IMR-90 (cell line): ENCODE data around the gene FAM234A. TPM values are rescaled to one million over a fixed set of nuclear protein-coding genes. Genes with fewer than 3 reads are reported as not detected.

Source experiments
- ATAC-seq: fragments of 200-7000 bp; cut with Tn5 transposase; 2 replicates; pipeline ENCODE4 v1.9.1; 2020; ENCODE audit warnings: low read depth, mild to moderate bottlenecking, moderate library complexity
- BruUV-seq: library from RNA; stranded (reverse); fragments of 400-500 nt; replicated peaks from 2 replicates; lab custom pipeline; 2021; lab: Mats Ljungman, UMichigan
- CTCF ChIA-PET: fragments of 300-600 bp; formaldehyde crosslinking; extraction: SDS; loops from one replicate; lab custom pipeline; 2021; ENCODE audit warnings: antibody characterized with exemption; lab: Yijun Ruan, JAX
- POLR2A ChIA-PET: fragments of 300-600 bp; sonication (Branson Sonifier 250); formaldehyde crosslinking; loops from one replicate; lab custom pipeline; 2022; ENCODE audit warnings: antibody characterized with exemption; ENCODE audit not compliant: unreplicated experiment; lab: Charles Lee
- DNase-seq: peaks from one replicate; pipeline ENCODE4 v3.0.0; 2013
- H2AFZ ChIP-seq: replicated peaks from 2 replicates; pipeline ENCODE3; 2013; ENCODE audit warnings: low read length, mild to moderate bottlenecking; ENCODE audit not compliant: poor library complexity
- H2AK5ac ChIP-seq: 2 replicates; pipeline ENCODE4 v1.6.1; 2013; ENCODE audit warnings: low read depth, low read length, inconsistent platforms
- H2AK9ac ChIP-seq: replicated peaks from 2 replicates; pipeline ENCODE3; 2013; ENCODE audit warnings: mild to moderate bottlenecking, low read depth, low read length, moderate library complexity; ENCODE audit not compliant: poor library complexity
- H2BK120ac ChIP-seq: 2 replicates; pipeline ENCODE4 v1.6.1; 2013; ENCODE audit warnings: low read depth, low read length, inconsistent platforms
- H2BK15ac ChIP-seq: 3 replicates; pipeline ENCODE4 v1.6.1; 2013; ENCODE audit warnings: low read depth, low read length, inconsistent platforms
- H2BK20ac ChIP-seq: 2 replicates; pipeline ENCODE4 v1.6.1; 2013; ENCODE audit warnings: low read depth, mild to moderate bottlenecking, inconsistent platforms, low read length, moderate library complexity
- H2BK5ac ChIP-seq: 2 replicates; pipeline ENCODE4 v1.6.1; 2013; ENCODE audit warnings: mild to moderate bottlenecking, low read depth, low read length, inconsistent platforms; ENCODE audit not compliant: poor library complexity, severe bottlenecking
- H3K14ac ChIP-seq: replicated peaks from 2 replicates; pipeline ENCODE4 v1.6.1; 2013; ENCODE audit warnings: low read depth, low read length, inconsistent platforms
- H3K18ac ChIP-seq: 2 replicates; pipeline ENCODE4 v1.6.1; 2013; ENCODE audit warnings: low read depth, low read length, control low read depth
- H3K23ac ChIP-seq: 2 replicates; pipeline ENCODE4 v1.6.1; 2013; ENCODE audit warnings: low read depth, low read length, inconsistent platforms
- H3K27ac ChIP-seq: 2 replicates; pipeline ENCODE4 v1.5.1; 2013; ENCODE audit warnings: mild to moderate bottlenecking, control low read depth, low read length; ENCODE audit not compliant: insufficient read depth
- H3K27me3 ChIP-seq: 2 replicates; pipeline ENCODE4 v1.6.1; 2013; ENCODE audit warnings: low read length; ENCODE audit not compliant: control insufficient read depth, insufficient read depth
- H3K36me3 ChIP-seq: 2 replicates; pipeline ENCODE4 v1.6.1; 2013; ENCODE audit warnings: low read length, mixed read lengths; ENCODE audit not compliant: control insufficient read depth, insufficient read depth
- H3K4ac ChIP-seq: 2 replicates; pipeline ENCODE4 v1.6.1; 2013; ENCODE audit warnings: low read depth, low read length, inconsistent platforms
- H3K4me1 ChIP-seq: 2 replicates; pipeline ENCODE4 v1.6.1; 2013; ENCODE audit warnings: low read length, mixed read lengths; ENCODE audit not compliant: control insufficient read depth, insufficient read depth
- H3K4me2 ChIP-seq: 2 replicates; pipeline ENCODE4 v1.6.1; 2013; ENCODE audit warnings: low read depth, mild to moderate bottlenecking, control low read depth, low read length, moderate library complexity
- H3K4me3 ChIP-seq: 2 replicates; pipeline ENCODE4 v1.5.1; 2013; ENCODE audit warnings: low read depth, mild to moderate bottlenecking, control low read depth, low read length, moderate library complexity; ENCODE audit not compliant: insufficient read depth
- H3K56ac ChIP-seq: 2 replicates; pipeline ENCODE4 v1.6.1; 2013; ENCODE audit warnings: low read length, inconsistent platforms; ENCODE audit not compliant: insufficient read depth; ENCODE audit errors: extremely low read depth
- H3K79me1 ChIP-seq, 2 experiments: 2 replicates each; pipeline ENCODE4 v1.6.1; 2013; ENCODE audit warnings: low read length in 2 of 2, inconsistent platforms in 1 of 2, low read depth in 1 of 2
- H3K9ac ChIP-seq: 2 replicates; pipeline ENCODE4 v1.6.1; 2013; ENCODE audit warnings: low read depth, low read length, control low read depth
- H3K9me1 ChIP-seq: 2 replicates; pipeline ENCODE4 v1.6.1; 2013; ENCODE audit warnings: low read length, inconsistent platforms; ENCODE audit not compliant: insufficient read depth
- H3K9me3 ChIP-seq: 2 replicates; pipeline ENCODE4 v1.6.1; 2013; ENCODE audit warnings: low read length; ENCODE audit not compliant: control insufficient read depth, insufficient read depth
- H4K20me1 ChIP-seq: 2 replicates; pipeline ENCODE4 v1.6.1; 2013; ENCODE audit warnings: low read length, inconsistent platforms; ENCODE audit not compliant: insufficient read depth
- H4K5ac ChIP-seq: 2 replicates; pipeline ENCODE4 v1.6.1; 2013; ENCODE audit warnings: mild to moderate bottlenecking, low read depth, low read length, control low read depth
- H4K8ac ChIP-seq, 2 experiments: 2 replicates each; pipeline ENCODE4 v1.6.1; 2013; ENCODE audit warnings: low read depth in 2 of 2, low read length in 2 of 2, control low read depth in 1 of 2, inconsistent platforms in 1 of 2
- H4K91ac ChIP-seq: 2 replicates; pipeline ENCODE4 v1.6.1; 2013; ENCODE audit warnings: low read depth, low read length, inconsistent platforms; ENCODE audit not compliant: insufficient read depth
- BHLHE40 ChIP-seq: fragments of 150-350 bp; IDR thresholded peaks from 2 replicates; pipeline ENCODE4 v1.6.1; 2016; ENCODE audit warnings: mild to moderate bottlenecking, low read depth, low read length
- CEBPB ChIP-seq: IDR thresholded peaks from 2 replicates; pipeline ENCODE4 v1.6.1; 2012; ENCODE audit warnings: low read depth, low read length, improper control_type of control experiment
- CHD1 ChIP-seq: IDR thresholded peaks from 2 replicates; pipeline ENCODE4 v1.6.1; 2012; ENCODE audit warnings: low read depth, low read length, improper control_type of control experiment
- CTCF ChIP-seq: conservative IDR thresholded peaks from 2 replicates; pipeline ENCODE4 v1.5.1; 2012; ENCODE audit warnings: mild to moderate bottlenecking, low read depth, low read length, improper control_type of control experiment
- ELK1 ChIP-seq: fragments of 150-350 bp; IDR thresholded peaks from 2 replicates; pipeline ENCODE4 v1.6.1; 2016; ENCODE audit warnings: low read depth, mild to moderate bottlenecking, low read length, moderate library complexity, borderline replicate concordance
- FOS ChIP-seq: fragments of 150-350 bp; IDR thresholded peaks from 2 replicates; pipeline ENCODE4 v1.6.1; 2016; ENCODE audit warnings: low read depth, low read length
- MAFK ChIP-seq: IDR thresholded peaks from 2 replicates; pipeline ENCODE4 v1.6.1; 2012; ENCODE audit warnings: low read depth, low read length, improper control_type of control experiment
- MAZ ChIP-seq: IDR thresholded peaks from 2 replicates; pipeline ENCODE4 v1.6.1; 2012; ENCODE audit warnings: low read depth, mild to moderate bottlenecking, low read length, improper control_type of control experiment, moderate library complexity, borderline replicate concordance
- MXI1 ChIP-seq: IDR thresholded peaks from 2 replicates; pipeline ENCODE4 v1.6.1; 2012; ENCODE audit warnings: low read depth, mild to moderate bottlenecking, low read length, moderate library complexity, borderline replicate concordance
- NFE2L2 ChIP-seq: fragments of 150-350 bp; IDR thresholded peaks from 2 replicates; pipeline ENCODE4 v1.6.1; 2016; ENCODE audit warnings: low read depth, mild to moderate bottlenecking, low read length
- POLR2A ChIP-seq: IDR thresholded peaks from 2 replicates; pipeline ENCODE4 v1.6.1; 2012; ENCODE audit warnings: mild to moderate bottlenecking, low read depth, low read length
- RAD21 ChIP-seq: IDR thresholded peaks from 2 replicates; pipeline ENCODE4 v1.6.1; 2012; ENCODE audit warnings: low read length, improper control_type of control experiment
- RCOR1 ChIP-seq: IDR thresholded peaks from 2 replicates; pipeline ENCODE4 v1.6.1; 2012; ENCODE audit warnings: mild to moderate bottlenecking, low read length, improper control_type of control experiment; ENCODE audit not compliant: insufficient replicate concordance
- RFX5 ChIP-seq: IDR thresholded peaks from 2 replicates; pipeline ENCODE4 v1.8.0; 2012; ENCODE audit warnings: low read depth, mild to moderate bottlenecking, low read length, moderate library complexity
- SMC3 ChIP-seq: fragments of 150-350 bp; IDR thresholded peaks from 2 replicates; pipeline ENCODE4 v1.6.1; 2016; ENCODE audit warnings: low read depth, mild to moderate bottlenecking, antibody characterized with exemption, low read length, moderate library complexity
- USF2 ChIP-seq: fragments of 150-350 bp; IDR thresholded peaks from 2 replicates; pipeline ENCODE4 v1.6.1; 2017; ENCODE audit warnings: mild to moderate bottlenecking, antibody characterized with exemption, low read length, low read depth
- WGBS, 2 experiments: methylation state at CpG; one replicate each; pipeline versions ENCODE4 v1.1.5 to v1.1.7; 2013; ENCODE audit warnings: missing lambda C conversion rate in 2 of 2; ENCODE audit not compliant: insufficient read length in 1 of 2; ENCODE audit errors: extremely low coverage in 2 of 2; 5-methylcytosine and 5-hydroxymethylcytosine counted together
- dilution Hi-C: fragments of 300-500 bp; cut with HindIII; formaldehyde crosslinking; loops from one replicate; pipeline ENCODE4 v1.14.3; 2018; ENCODE audit warnings: low sequenced_read_pairs; ENCODE audit not compliant: unreplicated experiment
- in situ Hi-C: fragments of 300-500 bp; cut with MboI; formaldehyde crosslinking; loops from 3 replicates; pipeline ENCODE4 v1.14.3; 2019; ENCODE audit warnings: low sequenced_read_pairs, inconsistent platforms, mixed read lengths
- intact Hi-C: fragments of 100-400 bp; cut with micrococcal nuclease; formaldehyde crosslinking; loops from 2 replicates; pipeline ENCODE4 v1.10.0; 2022
- polyA plus RNA-seq, 3 experiments: library from polyadenylated mRNA; depleted of rRNA; stranded (reverse); fragments of >200 nt; gene quantifications; 2 replicates each; pipeline ENCODE4 v1.2.3, GENCODE V29; 2012; ENCODE audit warnings: low replicate concordance in 1 of 3
- total RNA-seq: library from RNA; depleted of rRNA; stranded (reverse); fragments of >200 nt; gene quantifications from 2 replicates; pipeline ENCODE4 v1.2.3, GENCODE V29; 2012

FAM234A gene
- total and polyA plus RNA-seq, 2 of the 4 experiments (the other 2 are of a cell fraction) = 30.3 to 64.2 TPM

GRCh38 chr16:280005-280460 is 45.4 kb downstream of the FAM234A start:
- peak; percentile 33 for ATAC-seq
- no peak overlapping the region; the same call in 1 of the 2 replicates for H3K4me3 ChIP-seq

More at GRCh38 chr16:280005-280460, 45.4 kb downstream of the FAM234A start:
- Histone ChIP-seq H3K23ac (no peak overlapping the region), H3K4me1 (peaks cover 3% of the 10 kb centered on the region; the same call in 1 of the 2 replicates), H4K8ac (no peak overlapping the region), H3K14ac (no peak overlapping the region), H2BK5ac (no peak overlapping the region), H3K18ac (no peak overlapping the region), H2AFZ (no peak overlapping the region), H3K9me3 (no peaks in the 10 kb centered on the region), H2BK15ac (no peak overlapping the region), H4K20me1 (no peaks in the 10 kb centered on the region; the same call in 1 of the 2 replicates), H3K9me1 (no peaks in the 10 kb centered on the region), H2BK20ac (no peak overlapping the region), H3K4me2 (no peak overlapping the region), H4K91ac (no peak overlapping the region), H2BK120ac (no peak overlapping the region), H3K9ac (no peak overlapping the region), H3K27ac (no peak overlapping the region), H3K79me1 (no peaks in the 10 kb centered on the region), H2AK9ac (no peak overlapping the region), H2AK5ac (no peak overlapping the region), H3K4ac (no peak overlapping the region), H3K27me3 (peaks cover 42% of the 10 kb centered on the region), H3K56ac (no peak overlapping the region), H3K36me3 (no peaks in the 10 kb centered on the region), H4K5ac (no peak overlapping the region)
- ChIA-PET POLR2A (no interaction called here), CTCF (no interaction called here)
- in situ Hi-C loops = no loop called here
- BruUV-seq = no TSS peak
- dilution Hi-C loops = no loop called here
- no peak for DNase-seq
- 16% methylated on average over 15 of the region's 47 CpGs; no CpG with 5 or more reads in 1 of the 2 experiments for WGBS, 2 experiments
- intact Hi-C loops = no loop called here
- TF ChIP-seq POLR2A (no peak), CEBPB (no peak), BHLHE40 (no peak; the same call in 1 of the 2 replicates), NFE2L2 (no peak), RCOR1 (no peak), FOS (no peak), SMC3 (no peak), RFX5 (no peak), CTCF (no peak), MAFK (no peak), MAZ (no peak), USF2 (no peak), CHD1 (no peak), RAD21 (no peak), MXI1 (no peak), ELK1 (no peak)
